ENCODE data around the gene CCBE1.
"Not testable (repeated sequence)": the region's sequence is repeated elsewhere in the genome, so short reads cannot be mapped to it uniquely, and the experiment has no call there.

Gene CCBE1

DNA sequence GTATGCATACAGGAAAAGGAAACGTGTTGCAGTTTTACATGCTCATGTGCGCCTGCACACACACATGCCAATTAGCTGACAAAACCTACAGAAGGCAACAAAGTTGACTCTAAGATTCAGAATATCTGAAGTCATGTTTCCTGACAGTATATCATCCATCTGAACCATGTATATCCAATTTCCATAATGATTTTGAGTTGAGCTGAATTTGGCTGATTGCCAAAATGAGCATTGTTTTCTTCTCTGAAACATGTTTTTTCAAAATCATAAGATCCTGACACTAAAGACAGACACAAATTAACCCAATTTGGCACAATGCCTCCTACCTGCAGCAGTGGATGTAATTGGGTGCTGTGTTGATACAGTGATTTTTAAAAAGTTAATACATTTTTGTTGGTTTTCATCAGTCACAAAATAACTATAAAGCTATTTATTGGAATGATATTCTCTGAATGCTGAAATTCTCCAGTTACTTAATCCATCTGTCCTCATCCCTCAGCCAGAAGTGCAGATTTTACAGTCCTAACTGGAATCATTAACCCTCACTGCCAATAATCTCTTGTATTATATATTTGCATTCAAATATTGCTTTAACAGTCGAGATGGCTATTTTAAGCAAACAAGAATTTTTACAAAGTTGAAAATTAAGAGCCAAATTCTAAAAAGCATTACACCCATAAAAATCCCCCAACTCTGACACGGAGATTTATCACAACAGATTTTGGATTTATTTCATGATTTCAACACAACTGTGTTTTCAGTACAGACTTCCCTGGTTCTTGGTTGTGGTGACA, 176.5 kb downstream of the CCBE1 start:
- no peak for FAIRE-seq

DNA sequence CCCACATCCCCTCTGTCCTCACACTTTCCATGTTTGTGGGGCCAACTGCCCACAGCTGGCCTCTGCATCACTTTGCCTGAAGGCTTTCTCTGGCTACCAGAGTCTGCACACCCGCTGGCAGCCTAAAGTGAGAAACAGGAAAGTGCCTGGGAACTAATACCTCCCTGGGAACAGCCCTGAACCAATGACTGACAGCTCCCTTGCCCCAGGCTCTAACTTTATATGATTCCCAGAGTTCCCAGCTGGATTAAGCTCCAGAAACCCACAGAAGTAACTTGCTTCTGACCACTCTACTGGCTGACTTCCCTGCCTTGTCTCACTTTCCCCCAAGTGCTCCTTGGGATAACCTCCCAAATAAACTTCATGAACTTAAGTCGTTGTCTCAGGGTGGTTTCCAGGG, 178.5 kb downstream of the CCBE1 start:
- no peak for FAIRE-seq

DNA sequence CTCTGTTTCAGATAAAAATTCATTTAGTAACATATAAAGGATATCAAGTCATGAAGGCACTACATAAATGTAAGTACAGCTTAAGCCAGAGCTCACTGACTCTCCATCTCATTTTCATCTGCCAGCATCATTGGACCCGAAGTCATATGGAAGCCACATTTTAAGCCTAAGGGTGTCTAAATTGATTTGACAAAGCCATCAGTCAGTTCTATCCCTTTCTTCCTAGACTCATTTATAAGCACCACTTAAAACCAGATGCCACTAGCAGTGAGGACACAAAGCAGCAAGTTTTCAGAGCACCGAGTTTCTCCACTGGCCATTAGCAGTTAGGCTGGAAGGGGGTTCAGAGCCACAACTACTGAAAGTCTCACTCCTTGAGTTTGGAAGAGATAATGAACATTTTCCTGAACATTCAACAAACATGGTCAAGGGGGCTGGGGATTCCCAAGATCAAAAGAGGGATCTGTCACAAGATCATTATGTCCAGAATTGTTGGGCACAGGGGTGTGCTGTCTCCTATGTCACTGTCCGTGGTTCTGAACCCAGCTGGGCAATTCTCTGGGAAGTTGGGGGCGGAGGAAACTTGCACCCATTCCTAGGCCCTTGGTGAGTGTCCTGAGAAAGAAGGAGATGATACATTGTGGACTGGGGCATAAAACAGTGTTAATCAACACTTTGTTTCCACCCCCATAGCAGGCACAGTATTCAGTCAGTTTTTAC, 179.6 kb downstream of the CCBE1 start:
- no peak for FAIRE-seq

DNA sequence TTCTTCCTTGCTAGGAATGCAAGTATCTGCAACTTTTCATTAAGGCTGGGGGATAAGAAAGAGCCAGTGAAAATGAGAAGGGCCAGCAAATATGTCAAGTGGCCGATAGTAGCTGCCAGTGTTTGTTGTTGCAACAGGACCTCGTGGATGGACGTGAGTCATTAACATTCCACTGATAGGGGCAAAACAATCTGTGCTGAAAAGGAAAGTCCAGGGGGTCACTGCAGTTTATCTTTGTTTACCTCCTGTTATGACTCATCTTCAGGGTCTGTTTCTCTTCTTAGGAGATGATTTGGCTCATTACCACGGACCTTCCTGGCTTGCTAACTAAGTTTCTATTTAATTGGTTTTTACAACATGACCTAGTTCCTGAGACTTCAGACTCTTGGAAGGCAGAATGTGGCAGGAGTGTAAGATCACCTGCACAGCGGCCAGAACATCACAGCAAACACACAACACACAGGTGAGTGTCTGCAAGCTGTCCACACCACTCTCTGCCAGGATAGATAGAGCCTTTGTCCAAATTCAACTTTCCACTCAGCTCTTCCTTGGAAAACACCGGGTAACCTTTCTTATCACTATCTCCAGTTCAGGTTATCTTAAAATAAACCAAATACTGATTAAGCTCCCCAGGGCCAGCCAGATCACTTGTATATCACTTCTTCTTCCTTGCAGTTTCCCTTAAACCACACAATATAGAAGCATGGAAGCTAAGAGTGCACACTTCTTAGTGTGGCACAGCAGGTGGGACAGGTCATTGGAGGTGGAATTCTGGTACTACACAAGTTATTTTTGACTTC, 180.7 kb downstream of the CCBE1 start:
- FAIRE-seq = no peak

DNA sequence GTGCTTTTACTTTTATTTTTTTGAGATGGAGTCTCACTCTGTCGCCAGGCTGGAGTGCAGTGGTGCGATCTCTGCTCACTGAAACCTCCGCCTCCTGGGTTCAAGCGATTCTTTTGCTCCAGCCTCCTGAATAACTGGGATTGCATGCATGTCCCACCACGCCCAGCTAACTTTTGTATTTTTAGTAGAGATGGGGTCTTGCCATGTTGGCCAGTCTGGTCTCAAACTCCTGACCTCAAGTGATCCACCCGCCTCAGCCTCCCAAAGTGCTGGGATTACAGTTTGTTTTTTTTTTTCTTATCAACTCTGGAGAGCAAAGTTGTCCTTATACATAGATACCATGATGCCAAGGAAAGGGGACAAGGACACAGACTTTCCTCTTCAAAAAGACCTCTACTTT, 181.3 kb downstream of the CCBE1 start:
- not testable (repeated sequence) for FAIRE-seq

DNA sequence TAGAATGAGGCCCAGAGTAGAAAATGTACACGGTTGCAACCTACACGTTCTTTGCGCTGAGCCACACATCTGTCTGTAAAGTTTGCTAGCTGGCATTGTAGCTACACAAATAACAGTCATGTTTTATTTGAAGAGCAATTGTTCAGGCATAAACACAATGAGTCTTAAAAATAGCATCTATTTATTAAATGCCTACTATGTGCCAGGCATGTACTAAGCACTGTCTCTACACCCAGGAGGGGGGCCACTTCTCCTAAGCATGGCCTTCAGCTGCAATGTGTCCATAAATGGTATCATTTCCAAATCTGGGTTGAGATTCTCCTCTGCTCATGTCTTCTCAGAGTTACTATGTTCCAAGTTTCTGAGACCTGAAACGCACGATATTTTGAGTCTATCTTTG, 182.1 kb downstream of the CCBE1 start:
- FAIRE-seq = no peak

DNA sequence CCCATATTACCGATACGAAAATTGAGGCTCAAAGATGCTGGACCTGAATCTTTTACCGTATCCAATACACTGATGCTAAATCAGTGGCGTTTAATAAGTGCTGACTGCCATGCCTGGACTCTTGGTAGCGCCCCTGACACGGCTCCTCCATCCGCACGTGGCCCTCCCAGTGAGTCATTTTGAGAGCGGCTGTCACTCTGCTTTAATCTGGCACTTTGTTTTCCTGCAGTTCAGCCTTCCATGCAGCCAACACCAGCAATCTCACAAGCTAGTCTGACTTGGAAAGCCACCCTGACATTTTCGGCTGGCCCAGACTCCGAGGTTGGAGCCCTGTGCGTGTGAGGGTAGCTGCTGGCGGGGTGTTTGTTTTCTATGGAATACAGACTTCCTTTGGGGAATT, 183.0 kb downstream of the CCBE1 start:
- no peak for FAIRE-seq

DNA sequence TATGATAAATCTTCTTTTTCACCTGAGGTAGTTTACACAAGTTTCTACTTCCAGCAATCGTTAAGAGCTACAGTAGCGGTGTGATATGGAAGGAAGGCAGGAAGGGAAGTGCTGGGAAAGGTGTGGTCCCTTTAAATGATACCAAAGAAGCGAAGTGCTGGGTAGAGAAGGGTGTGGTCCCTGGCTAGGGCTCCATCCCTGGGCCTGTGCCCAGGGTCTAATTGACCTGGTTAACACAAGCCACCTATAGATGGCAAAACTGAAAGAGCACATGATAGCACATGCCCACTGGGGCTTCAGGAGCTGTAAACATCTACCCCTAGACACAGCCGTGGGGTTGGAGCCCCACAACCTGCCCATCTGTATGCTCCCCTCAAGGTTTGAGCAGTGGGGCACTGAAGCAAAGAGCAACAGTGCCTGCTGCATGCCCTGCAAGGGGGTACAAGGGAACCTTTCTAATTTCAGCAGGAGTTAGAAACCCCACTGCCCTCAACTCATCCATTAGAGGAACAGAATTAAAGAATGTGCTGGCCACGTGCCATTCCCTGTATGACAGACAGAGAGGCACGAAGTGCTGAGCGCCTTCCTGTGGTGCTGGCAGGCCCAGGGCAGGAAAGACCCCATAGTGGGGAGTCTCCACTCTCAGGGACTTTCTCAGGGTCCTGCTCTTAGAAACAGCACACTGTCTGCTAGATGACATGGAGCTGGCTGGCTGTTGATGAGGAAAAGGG, 185.0 kb downstream of the CCBE1 start:
- FAIRE-seq = no peak

DNA sequence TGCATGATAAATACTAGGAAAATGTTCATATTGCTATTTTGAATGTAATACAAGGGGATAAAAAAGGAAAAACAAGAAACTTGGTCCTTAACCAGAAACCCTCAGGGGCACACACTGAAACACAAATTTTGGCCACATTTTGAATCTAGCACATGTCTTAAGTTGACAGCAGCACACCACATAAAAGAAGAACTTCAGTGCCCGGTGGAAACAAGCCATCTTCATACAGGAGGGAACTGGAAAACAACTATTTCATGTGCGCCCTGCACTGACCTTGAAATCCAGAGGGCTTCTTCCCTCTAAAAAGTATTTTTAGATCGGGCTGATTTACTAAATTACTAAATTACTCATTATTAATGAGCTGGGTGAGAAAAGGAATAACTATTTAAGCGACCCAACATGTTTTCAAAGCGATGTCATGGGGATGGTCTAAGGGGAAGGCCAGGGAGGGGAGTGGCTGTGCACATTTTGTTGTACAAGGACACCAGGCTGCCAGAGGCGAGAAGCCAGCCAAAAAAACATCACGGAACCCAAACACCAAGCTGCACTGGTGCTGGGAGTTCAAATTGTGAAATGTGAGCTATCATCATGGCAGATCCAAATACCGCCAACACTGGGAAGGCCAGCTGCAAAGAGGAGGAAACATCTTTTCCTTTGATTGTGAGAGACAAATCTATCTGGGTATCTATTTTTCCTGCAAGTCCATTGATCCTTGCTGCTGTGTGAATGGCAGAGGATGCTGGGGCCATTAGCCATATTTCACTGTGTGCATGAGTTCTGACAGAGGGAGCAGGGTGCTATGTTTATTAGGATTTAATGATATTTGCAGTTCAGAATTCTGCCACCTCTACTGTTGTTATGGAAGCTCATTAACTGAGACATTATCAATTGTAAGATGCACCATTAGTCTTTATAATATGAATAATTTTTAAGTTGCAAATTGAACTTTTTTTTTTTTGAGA, 187.5 kb downstream of the CCBE1 start:
- no peak for FAIRE-seq

DNA sequence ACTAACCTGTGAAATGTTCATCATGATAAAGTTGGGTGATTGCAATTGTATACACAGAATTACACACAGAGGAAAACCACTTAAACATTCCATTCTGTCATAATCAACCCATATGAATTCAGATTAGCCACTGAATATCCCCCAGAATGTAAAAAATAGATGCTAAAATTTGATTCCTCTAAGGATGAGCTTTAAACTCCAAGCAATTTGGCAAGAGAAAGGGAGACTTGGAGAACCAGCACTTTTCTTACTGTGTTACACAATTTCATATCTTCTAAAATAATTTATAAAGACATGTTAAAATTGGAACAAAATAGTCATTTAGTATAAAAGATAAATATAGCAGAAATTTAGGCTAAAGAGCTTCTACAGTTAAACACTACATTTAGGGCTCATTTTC, 191.9 kb downstream of the CCBE1 start:
- FAIRE-seq = no peak

DNA sequence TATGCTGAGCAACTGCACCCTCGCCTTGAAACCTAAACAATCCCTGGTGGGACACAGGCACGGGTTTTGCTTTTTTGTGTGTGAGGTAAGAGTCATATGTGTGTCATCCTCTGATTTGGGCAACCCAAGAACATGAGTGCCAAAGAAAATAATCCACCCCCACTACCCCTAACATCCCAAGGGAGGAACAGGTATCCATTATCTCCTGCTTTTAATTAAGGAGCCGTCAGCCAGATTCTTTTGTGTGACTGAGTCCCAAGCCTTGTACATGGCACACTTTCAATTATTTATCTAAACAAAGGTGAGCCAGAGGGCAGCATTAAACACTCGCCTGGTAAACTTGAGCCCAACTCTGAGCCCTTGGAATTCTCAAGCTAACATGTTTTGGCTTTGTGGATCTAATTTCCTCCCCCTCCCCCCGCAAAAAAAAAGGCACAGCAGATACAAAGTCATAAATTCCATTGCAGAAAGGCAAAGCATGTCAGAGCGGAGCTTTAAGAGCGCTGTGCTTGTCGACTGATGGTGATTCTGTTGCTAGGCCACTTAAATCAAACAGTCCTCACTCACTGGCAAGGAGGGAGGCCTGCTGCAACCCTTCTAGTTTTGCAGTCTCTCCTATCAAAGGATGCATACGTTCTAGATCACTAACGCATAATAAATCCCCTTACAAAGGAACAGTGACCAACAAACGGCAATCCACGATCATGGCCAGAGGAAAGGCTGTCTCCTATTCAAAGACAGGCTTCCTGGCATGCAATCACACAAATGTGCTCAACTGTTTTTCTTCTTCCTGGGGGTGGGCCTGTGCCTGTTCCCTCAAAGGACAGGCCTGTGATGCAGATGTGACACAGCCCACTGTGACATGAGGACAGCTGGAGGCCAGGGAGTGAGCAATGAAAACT, 194.7 kb downstream of the CCBE1 start:
- no peak for FAIRE-seq

DNA sequence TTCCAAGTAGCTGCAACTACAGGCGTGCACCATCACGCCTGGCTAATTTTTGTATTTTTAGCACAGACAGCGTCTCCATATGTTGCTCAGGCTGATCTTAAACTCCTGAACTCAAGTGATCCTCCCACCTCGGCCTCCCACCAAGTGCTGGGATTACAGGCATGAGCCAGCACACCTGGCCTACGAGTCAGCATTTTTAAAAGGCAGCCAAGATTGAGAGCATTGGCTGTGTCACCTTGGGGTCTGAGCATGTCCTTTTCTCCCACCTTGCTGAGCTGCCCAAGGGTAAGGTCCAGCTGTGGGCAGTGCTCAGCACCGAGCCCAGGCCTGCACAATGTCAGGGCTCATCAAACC, 195.3 kb downstream of the CCBE1 start:
- FAIRE-seq = no peak

DNA sequence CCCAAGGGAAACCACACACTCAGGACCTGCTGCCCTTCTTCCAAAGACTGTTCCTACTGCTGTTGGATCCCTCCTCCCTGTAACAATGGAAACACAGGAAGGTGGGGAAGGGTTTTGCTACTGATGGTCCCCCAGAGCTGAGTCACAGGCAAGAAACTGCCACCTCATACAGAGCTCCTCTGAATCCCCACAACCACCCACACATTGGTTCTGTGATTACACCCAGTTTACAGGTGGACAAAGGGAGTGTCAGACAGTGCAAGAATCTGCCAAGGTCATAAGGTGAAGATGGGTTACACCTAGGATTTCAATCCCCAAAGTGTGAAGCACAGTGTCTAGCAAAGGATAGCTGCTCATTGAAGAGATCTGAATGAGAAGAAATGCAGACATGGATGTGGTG, 196.5 kb downstream of the CCBE1 start:
- no peak for FAIRE-seq

DNA sequence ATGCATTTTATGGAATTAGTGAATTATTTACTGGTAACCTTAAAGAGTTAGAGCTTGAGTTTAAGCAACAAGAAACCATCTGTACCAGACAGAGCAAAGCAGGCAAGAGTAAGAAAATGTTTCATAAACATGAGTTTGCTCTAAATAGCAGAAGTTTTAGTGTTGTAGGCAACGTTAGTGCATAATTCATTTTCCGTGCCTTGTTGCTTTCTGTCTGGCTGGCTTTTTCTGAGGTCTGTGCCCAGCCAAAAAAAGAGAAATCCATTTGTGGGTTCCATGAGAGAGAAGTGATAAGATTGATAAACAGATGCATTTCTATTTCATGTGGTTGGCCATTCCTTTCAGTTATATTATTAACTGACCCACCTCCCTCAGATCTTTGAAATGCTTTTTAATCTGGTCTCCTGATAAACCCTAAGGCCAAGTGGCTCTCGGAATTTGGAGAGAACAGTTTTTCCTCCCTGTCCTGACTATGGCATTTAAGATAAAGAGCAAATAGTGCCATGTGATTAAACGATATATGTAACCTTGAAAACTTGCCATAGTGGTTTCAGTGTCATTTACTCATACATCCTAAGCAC, 198.6 kb downstream of the CCBE1 start:
- FAIRE-seq = no peak

DNA sequence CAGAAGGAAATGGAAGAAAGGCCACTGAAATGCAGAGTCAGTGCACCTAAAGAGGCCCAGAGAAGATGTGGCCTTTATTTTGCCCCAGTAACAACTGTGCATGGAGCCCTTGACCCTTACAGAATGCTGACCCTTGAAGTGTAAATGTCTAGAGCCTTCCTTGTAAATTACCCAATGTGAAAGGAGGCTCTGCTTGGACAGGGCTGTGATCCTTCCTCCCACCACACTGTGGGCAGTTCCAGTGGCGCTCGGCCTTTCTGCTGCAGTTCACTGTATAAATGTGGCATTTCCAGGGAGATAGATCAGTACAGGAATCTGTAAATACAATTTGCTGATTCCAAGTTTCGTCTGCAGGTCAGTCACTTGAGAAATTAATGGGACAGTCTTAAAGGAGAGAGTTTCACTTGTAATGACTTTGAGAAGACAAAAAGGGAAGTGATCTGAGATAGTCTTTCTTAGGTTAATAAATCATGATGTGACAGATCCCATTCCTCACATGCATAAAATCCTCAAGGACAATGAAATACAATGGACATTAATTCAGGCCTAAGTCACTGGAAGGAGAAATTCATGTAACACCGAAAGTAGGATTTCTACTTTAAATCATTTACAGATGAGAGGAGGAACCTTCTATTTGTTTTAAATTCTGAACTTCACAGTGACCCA, 204.3 kb downstream of the CCBE1 start:
- no peak for FAIRE-seq

DNA sequence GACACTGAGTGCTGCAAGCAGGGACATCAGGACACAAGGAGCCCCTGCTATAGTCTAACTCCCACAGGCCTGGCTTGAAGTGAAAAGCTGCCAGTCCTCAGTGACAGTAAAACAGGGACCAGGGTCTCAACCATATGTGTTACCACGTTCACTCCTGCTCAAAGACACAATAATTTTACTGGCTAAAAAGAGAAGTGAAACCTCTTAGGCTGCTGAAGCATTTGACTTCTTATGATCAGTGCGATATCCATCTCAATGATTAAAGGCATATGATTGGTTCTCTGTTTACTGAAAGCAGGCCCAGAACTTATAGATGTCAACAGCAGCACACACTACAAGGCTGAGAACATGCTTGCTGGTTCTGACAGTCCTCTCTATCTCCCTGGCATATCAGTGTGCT, 208.3 kb downstream of the CCBE1 start:
- FAIRE-seq = no peak

DNA sequence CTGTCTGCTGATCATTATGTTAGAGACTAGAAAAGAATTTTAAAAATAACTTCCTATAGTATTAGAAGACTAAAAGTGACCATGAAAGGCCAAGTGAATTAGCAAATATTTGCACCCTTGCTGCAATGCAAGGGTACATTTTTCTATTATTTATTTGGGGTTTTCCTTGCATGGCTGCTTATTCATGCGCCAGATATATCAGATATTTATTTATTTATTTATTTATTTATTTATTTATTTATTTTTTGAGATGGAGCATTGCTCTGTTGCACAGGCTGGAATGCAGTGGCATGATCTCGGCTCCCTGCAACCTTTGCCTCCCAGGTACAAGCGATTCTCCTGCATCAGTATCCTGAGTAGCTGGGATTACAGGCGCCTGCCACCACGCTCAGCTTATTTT, 211.8 kb downstream of the CCBE1 start:
- no peak for FAIRE-seq

DNA sequence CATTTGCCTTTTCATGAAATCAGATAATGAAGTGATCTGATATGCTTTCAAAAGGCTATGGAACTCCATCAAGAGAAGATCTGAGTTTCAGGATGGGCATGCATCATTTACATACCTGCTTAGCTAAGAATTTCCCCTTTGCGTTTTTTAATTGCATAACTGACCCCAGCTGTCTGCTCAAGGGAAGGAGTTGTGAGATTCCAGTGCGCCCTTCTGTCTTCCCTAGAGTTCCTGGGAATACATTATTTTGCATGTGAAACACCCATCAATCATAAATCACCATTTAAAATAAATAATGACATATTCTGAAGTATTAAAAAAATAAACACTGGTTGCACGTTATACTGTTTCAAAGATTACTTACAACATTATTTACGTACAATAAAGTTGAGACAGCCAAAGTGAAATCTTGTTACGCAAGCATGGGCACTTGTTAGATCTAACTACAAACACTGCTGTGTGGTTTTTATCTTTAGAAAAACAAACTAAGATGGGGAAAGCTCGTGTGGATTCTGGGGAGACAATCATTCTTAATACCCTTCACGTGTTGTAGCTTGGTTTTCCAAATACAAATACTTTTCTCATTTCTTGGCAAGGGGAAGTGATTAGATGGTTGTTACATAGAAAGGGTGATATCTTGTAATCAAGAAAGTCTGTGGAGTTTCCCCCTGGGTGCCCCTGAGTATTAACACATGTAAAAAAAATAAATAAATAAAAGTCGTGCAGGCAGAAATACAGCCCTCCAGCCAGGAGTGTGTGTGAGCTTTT, 212.5 kb downstream of the CCBE1 start:
- FAIRE-seq = no peak

DNA sequence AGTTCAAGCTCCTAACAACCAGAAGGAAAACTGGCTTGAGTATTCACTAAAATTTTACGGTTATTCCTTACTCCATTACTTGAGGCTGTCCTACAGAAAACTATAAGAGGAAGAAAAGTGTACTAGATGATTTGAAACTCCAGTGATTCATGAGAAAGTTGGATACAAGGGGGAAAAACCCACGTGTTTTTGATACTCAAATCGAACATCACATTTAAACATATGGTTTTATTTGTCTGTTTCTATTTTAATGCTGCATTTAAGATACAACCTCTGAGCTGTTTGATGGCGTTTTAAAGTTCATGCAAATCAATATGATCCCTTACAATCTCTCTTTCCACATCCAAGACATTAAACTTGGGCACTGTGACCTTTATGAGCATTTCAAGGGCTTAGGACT, 213.1 kb downstream of the CCBE1 start:
- FAIRE-seq = no peak
